Stimulated activated CD4-positive, alpha-beta T cell treated with anti-CD3 and anti-CD28 coated beads, Interleukin-15, amount 100 ng/mL, for 1 hour (primary cell): Measurements from ENCODE around the gene SNAPC5.
"Not testable (repeated sequence)": the region's sequence is repeated elsewhere in the genome, so short reads cannot be mapped to it uniquely, and the experiment has no call there.

Experiments
- DNase-seq, 2 donors: peaks; one replicate each; pipeline ENCODE4 v3.0.0-alpha.2; 2020; ENCODE audit warnings: low read depth in 1 of 2, low spot score in 1 of 2

The SNAPC5 gene

GRCh38 chr15:66491846-66492245 is 5.7 kb downstream of the SNAPC5 start:
- no peak for DNase-seq

- DNase-seq, result no peak
These were observed 8.3 kb downstream of the SNAPC5 start for GRCh38 chr15:66489179-66489791.

DNA sequence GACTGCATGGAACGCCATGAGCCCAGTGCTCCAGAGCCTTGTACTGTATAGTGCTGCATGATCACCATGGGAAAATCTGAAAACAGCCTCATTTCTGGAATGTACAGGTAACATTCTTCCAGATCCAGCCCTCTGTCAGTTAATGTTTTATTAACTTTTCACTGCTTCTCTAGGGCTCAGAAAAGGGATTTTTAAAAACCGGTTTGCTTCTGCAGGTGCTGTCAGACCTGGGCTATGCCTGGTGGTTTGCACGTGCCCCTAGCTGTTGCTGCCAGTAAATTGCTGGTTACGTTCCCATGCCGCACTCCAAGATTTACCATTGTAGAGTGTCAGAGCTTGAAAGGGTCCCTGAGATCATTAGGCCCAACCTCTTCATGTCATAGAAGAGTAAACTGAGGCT is 9.0 kb downstream of the SNAPC5 start:
- no peak for DNase-seq

- no peak for DNase-seq
These were observed 10.7 kb downstream of the SNAPC5 start for GRCh38 chr15:66486887-66487286.

DNA sequence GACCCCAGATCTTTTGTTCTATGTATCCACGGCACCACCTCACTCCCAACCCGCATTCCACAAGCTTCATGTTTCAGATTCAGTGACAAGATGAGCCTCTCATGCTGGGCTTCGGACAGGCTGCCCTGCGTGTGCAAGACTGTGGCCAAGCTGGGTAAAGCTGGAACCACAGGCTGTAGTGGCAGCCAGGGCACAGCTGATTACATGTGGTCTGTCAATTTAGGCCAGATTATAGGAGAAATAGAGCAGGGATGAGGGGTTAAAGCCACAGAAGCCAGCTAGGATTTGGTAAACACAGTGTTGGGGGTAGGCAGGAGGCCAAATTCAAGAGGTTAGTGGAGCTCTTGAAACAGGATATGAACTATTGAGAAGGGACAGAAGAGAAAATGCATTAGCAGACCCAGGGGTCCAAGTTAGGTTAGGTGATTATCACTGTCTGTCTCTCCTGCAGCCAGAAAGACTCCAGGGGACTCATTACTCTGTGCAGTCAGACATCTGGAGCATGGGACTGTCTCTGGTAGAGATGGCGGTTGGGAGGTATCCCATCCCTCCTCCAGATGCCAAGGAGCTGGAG is 12.9 kb downstream of the SNAPC5 start:
- no peak for DNase-seq

GRCh38 chr15:66483131-66483566 is 14.4 kb downstream of the SNAPC5 start:
- DNase-seq, result no peak

- no peak for DNase-seq
These were observed 15.0 kb downstream of the SNAPC5 start for GRCh38 chr15:66482539-66482938.

DNA sequence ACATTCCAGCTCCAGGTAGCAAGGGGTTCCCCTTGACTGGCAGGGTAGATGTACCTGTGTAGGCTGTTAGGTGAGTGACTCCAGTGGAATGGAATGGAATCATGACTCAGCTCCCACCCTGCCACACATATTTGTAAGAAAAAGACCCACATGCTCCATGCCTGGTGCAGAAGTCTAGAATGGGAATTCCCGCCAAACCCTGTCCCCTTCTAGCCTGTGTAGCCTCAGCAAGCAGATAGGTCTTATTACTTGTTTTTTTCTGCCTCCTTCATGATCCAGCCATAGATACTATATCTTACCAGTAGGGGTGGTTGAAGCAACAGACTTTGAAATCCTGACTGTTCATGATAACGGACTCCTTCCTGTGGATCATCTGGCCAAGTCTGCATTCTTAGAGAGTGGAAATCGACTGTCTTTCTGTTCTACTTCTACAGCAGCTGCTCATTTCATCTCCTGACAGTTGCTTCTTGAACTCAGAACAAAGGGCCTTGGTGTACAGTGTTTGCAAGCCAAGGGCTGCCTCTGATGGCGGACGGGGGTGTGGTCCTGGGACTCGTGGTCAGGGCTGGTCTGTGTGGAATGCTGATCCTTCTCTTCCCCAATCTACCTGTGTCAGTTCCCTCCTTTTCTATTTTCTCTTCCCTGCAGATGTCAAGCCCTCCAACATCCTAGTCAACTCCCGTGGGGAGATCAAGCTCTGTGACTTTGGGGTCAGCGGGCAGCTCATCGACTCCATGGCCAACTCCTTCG is 16.3 kb downstream of the SNAPC5 start:
- no peak for DNase-seq

DNA sequence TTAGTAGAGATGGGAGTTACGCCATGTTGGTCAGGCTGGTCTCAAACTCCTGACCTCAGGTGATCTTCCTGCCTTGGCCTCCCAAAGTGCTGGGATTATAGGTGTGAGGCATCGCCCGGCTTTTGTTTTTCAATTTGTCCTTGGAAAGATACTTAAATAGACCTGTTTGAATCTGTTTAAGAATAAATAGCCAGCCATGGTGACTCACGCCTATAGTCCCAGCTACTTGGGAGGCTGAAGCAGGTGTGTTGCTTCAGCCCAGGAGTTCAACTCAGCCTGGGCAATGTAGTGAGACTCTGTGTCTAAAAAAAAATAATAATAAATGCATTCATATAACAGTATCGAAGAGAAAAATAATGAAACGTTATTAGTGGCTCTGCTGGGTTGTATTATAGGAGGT is 17.3 kb downstream of the SNAPC5 start:
- no peak for DNase-seq

GRCh38 chr15:66477011-66477410 is 20.6 kb downstream of the SNAPC5 start:
- DNase-seq, result no peak

GRCh38 chr15:66476535-66476934 is 21.0 kb downstream of the SNAPC5 start:
- DNase-seq, result no peak

DNA sequence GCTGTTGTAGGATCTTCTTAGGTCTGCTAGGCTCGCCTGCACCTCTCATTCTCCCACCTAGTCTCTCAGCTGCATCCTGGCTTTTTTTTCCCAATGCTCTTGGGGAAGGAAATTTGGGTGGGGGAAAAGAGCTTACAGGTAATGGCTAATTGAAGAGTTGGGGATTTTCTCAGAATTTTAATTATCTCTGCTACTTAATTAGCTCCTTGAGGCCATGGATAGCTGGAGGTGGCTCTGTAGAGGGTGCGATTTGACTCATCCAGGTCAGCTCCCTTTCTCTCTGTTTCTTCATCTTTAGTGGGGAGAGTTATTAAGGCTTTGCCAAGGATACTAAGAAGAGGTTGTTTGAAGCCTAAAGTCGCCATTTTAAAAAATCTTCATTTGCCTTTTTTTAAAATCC is 22.6 kb downstream of the SNAPC5 start:
- DNase-seq, result no peak

- DNase-seq, result no peak
These were observed 23.4 kb downstream of the SNAPC5 start for GRCh38 chr15:66474135-66474534.

GRCh38 chr15:66472176-66472999 is 25.2 kb downstream of the SNAPC5 start:
- DNase-seq, result no peak

GRCh38 chr15:66470825-66471224 is 26.7 kb downstream of the SNAPC5 start:
- DNase-seq, result not testable (repeated sequence)

- not testable (repeated sequence) for DNase-seq
These were observed 30.2 kb downstream of the SNAPC5 start for GRCh38 chr15:66467162-66468040.

GRCh38 chr15:66465294-66465693 is 32.3 kb downstream of the SNAPC5 start:
- not testable (repeated sequence) for DNase-seq

DNA sequence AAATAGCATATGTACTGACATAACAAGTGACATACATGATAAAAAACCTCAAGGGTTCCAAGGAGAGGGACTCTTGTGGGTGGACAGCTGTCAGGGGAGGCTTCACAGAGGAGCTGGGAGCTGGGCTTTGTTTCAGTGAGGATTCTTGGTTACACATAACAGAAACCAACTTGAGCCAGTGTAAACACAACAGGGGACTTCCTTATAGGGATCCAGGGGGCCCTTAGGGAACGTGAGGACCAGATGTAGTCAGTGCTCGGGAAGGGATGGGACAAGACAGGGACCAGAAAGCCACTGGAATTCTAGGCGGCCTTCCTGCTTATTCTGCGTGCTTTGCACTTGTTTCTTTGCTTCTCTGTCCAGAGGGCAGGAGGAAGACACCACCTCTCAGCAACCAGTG is 34.9 kb downstream of the SNAPC5 start:
- DNase-seq, result no peak

GRCh38 chr15:66461917-66462316 is 35.6 kb downstream of the SNAPC5 start:
- no peak for DNase-seq

DNA sequence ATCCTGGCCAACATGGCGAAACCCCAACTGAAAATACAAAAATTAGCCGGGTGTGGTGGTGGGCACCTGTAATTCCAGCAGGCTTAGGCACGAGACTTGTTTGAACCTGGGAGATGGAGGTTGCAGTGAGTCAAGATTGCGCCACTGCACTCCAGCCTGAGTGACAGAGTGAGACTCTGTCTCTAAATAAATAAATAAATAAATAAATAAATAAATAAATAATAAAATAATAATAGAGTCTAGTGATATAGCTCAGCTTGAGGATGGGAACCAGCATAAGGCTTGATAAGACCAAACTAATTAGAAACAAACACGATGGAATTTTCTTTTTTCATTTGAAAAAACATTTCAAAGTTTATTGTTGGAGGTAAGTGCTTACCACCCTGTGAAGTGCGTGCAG is 36.3 kb downstream of the SNAPC5 start:
- not testable (repeated sequence) for DNase-seq
